NT2/D1 (cell line): Measurements from ENCODE around the gene SLC22A13.

Experiments
- SUZ12 ChIP-seq: IDR thresholded peaks from 2 replicates; pipeline ENCODE4 v1.6.1; 2011; ENCODE audit not compliant: insufficient read length, insufficient read depth; ENCODE audit errors: extremely low read depth
- YY1 ChIP-seq: IDR thresholded peaks from 2 replicates; pipeline ENCODE4 v1.6.1; 2011; ENCODE audit not compliant: insufficient read length, insufficient read depth
- ZNF274 ChIP-seq: IDR thresholded peaks from 2 replicates; pipeline ENCODE4 v1.6.1; 2011; ENCODE audit warnings: mild to moderate bottlenecking, low read depth, low read length

DNA sequence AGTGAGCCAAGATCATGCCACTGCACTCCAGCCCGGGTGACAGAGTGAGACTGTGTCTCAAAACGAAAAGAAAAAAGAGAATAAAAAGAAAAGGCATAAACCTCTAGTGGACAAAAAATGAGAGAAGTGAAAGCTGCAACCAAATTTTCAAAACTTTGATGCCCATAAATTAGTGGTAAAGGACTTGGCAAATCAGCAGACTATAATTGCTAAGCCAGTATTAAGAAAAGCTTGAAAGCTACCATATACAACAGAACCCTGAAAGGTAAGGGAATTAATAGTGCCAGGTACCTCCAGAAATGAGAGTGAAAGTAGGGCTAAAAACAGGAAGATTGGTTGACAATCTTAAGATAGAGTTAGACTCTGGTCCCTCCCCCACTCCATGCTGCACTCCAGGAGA, 32.9 kb upstream of the SLC22A13 start:
- TF ChIP-seq SUZ12 (no peak), ZNF274 (no peak), YY1 (no peak)
